ENCODE results near the gene FEN1.

The FEN1 gene

DNA sequence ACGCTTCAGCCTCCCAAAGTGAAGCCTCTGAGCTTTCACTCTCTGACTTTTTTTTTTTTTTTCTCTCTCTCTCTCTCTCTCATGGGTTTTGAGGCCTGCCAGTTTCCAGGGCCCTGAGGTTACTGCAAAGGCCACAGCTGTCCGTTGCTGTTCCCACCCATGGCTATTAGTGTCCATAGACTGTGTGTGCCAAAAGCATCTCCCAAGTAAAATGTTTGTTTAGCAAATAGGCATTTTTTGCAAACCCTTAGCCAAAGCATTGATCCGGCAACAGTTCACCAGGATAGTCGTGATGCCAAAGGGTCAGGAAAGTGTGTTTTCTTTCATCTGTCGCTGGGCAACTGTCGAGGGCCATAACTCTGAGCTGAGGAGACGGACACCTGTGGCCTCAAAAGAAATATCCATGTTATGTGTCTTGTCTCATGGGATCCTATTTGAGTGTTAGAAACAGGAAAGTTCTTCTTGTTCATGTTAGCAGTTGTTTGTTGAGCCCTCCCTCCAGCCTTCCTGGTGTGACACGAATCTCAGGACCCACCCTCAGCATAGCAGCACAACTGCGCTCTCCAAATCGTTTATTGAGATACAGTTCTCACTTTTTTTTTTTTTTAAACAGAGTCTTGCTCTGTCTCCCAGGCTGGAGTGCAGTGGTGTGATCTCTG, 53.8 kb downstream of the FEN1 start:
- no peak for DNase-seq

Data from NCI-H82 (cell line).